ENCODE results near the gene DGKE. TPM values are rescaled to one million over a fixed set of nuclear protein-coding genes. Genes with fewer than 3 reads are reported as not detected.

The DGKE gene
- total and polyA plus RNA-seq, 2 donors (not counting 3 experiments of a cell fraction or from before 2014, with no cell fraction given) = 4.9 to 22.9 TPM

- POLR2A ChIA-PET = no interaction called here
- Histone ChIP-seq H3K4me3 (replicated peaks in 1 of 3; ENCODE audit: insufficient read depth in 1 of 3, low read depth in 1 of 3, low read length in 3 of 3) (no peak overlapping the region), H2AFZ (ENCODE audit: low read depth, low read length) (no peak overlapping the region), H3K27me3 (ENCODE audit: control insufficient read depth in 2 of 2, insufficient read depth in 2 of 2, low read length in 2 of 2) (no peaks in the 10 kb centered on the region), H3K27ac (ENCODE audit: insufficient read depth, low read depth, low read length) (no peak overlapping the region), H4K20me1 (replicated peaks; ENCODE audit: control insufficient read depth, extremely low read depth, insufficient read depth, low read length) (no peaks in the 10 kb centered on the region), H3K36me3 (ENCODE audit: control insufficient read depth in 2 of 2, extremely low read depth in 1 of 2, insufficient read depth in 2 of 2, low read length in 2 of 2) (peaks cover 13 to 17% of the 10 kb centered on the region in 2 experiments), H3K4me2 (ENCODE audit: insufficient read depth, low read length) (no peak overlapping the region), H3K9ac (replicated peaks; ENCODE audit: extremely low read depth, insufficient read depth, low read length) (no peak overlapping the region), H3K4me1 (ENCODE audit: control insufficient read depth, extremely low read depth, insufficient read depth, low read length) (peaks cover 23% of the 10 kb centered on the region), H3K9me3 (replicated peaks; ENCODE audit: control insufficient read depth, insufficient read depth, low read length) (no peaks in the 10 kb centered on the region), H3K79me2 (ENCODE audit: control insufficient read depth, insufficient read depth, low read length) (peaks cover 47% of the 10 kb centered on the region), H3K9me1 (replicated peaks; ENCODE audit: control insufficient read depth, extremely low read depth, insufficient read depth, low read length) (no peaks in the 10 kb centered on the region)
- CTCF ChIA-PET = interaction anchor here (0.7 to 1.5 kb wide), 3 partner anchors 29 to 1320 kb away, joined by 3 to 7 read pairs (median 3); no protein-coding TSS in a partner anchor
- intact Hi-C loops (cut with micrococcal nuclease) (no loop called here), dilution Hi-C loops (cut with MboI; ENCODE audit: extremely low pct_ligation_motif_present, low sequenced_read_pairs) (no loop called here)
- TF ChIP-seq GATA2 (IDR thresholded peaks at IDR 0.05; ENCODE audit: insufficient read depth, insufficient read length, low read depth, low read length) = no peak
- TF ChIP-seq MAX (IDR thresholded peaks at IDR 0.05; ENCODE audit: insufficient read depth, insufficient read length) = no peak
- TF ChIP-seq FOS (IDR thresholded peaks at IDR 0.05; ENCODE audit: borderline replicate concordance, insufficient read depth, low read length) = no peak
- no peak for TF ChIP-seq MYC (IDR thresholded peaks at IDR 0.05; ENCODE audit: low read depth, low read length)
- TF ChIP-seq CTCF (IDR thresholded peaks at IDR 0.05; ENCODE audit: extremely low read depth in 1 of 2, insufficient read depth in 1 of 2, low read depth in 1 of 2, low read length in 2 of 2) = no peak
- no peak for TF ChIP-seq EZH2 (IDR thresholded peaks at IDR 0.05; ENCODE audit: borderline replicate concordance, low read depth, low read length, severe bottlenecking)
- no peak for TF ChIP-seq POLR2A (IDR thresholded peaks at IDR 0.05; ENCODE audit: low read depth, low read length)
- no peak for TF ChIP-seq JUN (IDR thresholded peaks at IDR 0.05; ENCODE audit: borderline replicate concordance, insufficient read depth, insufficient read length, low read depth)
- TF ChIP-seq POLR2AphosphoS5 (IDR thresholded peaks at IDR 0.05; ENCODE audit: insufficient read depth, low read depth, low read length) = no peak
- no peak for FAIRE-seq
- BruUV-seq (replicated peaks) = no TSS peak
- no peak for DNase-seq (ENCODE audit: low read depth, low spot score)
Observed at GRCh38 chr17:56910509-56911235, 76.7 kb downstream of the DGKE start.

All from endothelial cell of umbilical vein (primary cell).